Activated naive CD4-positive, alpha-beta T cell treated with anti-CD3 and anti-CD28 coated beads, Interleukin-2, amount 50 U/mL, for 24 hours (primary cell): ENCODE data around the gene HVCN1.
A peak's percentile ranks its signal among the peaks of the same experiment; 100 is the strongest.
"Not testable (repeated sequence)": the region's sequence is repeated elsewhere in the genome, so short reads cannot be mapped to it uniquely, and the experiment has no call there.

Source experiments
- H3K27ac Mint-ChIP-seq: one replicate; pipeline ENCODE4 v1.8.0; 2021; ENCODE audit warnings: mild to moderate bottlenecking, mixed read lengths
- H3K27me3 Mint-ChIP-seq: one replicate; pipeline ENCODE4 v1.8.0; 2021; ENCODE audit warnings: mixed read lengths
- H3K36me3 Mint-ChIP-seq: one replicate; pipeline ENCODE4 v1.8.0; 2021; ENCODE audit warnings: mixed read lengths
- H3K4me1 Mint-ChIP-seq: one replicate; pipeline ENCODE4 v1.8.0; 2021; ENCODE audit warnings: mixed read lengths
- H3K4me3 Mint-ChIP-seq: one replicate; pipeline ENCODE4 v1.8.0; 2021; ENCODE audit warnings: mild to moderate bottlenecking, mixed read lengths
- H3K9me3 Mint-ChIP-seq: one replicate; pipeline ENCODE4 v1.8.0; 2021; ENCODE audit warnings: mixed read lengths

Gene HVCN1, protein sequence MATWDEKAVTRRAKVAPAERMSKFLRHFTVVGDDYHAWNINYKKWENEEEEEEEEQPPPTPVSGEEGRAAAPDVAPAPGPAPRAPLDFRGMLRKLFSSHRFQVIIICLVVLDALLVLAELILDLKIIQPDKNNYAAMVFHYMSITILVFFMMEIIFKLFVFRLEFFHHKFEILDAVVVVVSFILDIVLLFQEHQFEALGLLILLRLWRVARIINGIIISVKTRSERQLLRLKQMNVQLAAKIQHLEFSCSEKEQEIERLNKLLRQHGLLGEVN

DNA sequence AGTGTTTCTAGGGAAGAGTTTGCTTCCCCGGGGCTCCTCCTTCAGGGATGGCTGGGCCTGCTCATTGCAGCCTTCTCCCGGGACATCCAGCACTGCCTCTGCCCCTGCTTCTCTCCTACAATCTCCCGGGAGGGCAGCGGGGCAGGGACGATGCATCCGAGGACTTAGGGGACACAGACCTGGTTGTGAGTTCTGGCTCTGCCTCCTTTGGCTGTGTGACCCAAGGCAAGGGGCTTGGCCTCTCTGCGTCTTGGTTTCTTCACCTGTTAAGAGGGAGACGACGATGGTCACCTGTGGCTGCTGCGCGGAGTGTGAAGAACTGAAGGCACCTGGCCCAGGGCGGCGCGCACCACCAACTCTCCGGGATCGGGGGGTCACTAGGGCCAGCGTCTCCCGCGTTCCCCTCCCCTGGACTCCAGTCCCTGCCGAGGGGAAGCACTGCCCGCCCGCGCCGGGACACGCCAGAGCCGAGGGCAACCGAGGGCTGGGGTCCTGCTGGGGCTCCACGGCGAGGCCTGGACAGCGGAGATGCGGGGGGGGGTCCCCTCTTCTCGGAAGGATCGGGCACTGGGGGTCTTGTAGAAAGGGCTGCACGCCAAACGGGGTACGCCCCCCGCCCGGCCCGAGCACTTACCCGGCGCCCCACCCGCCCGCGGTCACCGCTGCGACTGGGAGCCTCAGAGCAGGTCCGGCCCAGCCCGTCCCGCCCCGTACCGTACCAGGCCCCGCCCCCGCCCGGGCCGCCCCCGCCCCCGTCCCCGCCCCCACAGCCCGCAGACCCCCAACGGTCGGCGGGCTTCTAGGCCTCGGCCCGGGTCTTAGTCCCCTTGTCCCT, at the start of gene HVCN1:
TSS of gene HVCN1 (minus strand) at position 670 of the 835 bp plus-strand sequence. CDS start 5,870 bp downstream, outside the sequence.
- Mint-ChIP-seq H3K4me1 (peaks cover 46% of the 10 kb centered on the region), H3K27me3 (no peaks in the 10 kb centered on the region), H3K9me3 (no peaks in the 10 kb centered on the region), H3K36me3 (peaks cover 10% of the 10 kb centered on the region), H3K4me3 (peak within 1 kb of the TSS; percentile 92), H3K27ac (peak within 1 kb of the TSS; percentile 96)

DNA sequence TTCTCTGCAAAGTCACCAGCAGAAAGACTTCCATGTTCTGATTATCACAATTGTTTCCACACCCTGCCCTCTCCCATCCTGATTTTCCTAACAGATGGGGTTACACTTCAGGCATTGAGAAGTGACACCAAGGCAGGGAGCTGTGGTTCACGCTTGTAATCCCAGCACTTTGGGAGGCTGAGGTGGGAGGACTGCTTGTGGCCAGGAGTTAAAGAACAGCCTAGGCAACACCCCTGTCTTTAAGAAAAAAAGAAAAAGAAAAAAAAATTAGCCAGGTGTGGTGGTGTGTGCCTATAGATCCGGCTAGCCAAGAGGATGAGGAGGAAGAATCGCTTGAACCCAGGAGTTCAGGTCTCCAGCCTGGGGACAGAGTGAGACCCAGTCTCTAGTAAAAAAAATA, 48.6 kb upstream of the HVCN1 start:
- Mint-ChIP-seq H3K36me3 (peaks cover 30% of the 10 kb centered on the region), H3K27me3 (no peaks in the 10 kb centered on the region), H3K4me1 (peaks cover 72% of the 10 kb centered on the region), H3K27ac (peak overlapping the region; percentile 19), H3K4me3 (peak overlapping the region; percentile 88), H3K9me3 (no peaks in the 10 kb centered on the region)

DNA sequence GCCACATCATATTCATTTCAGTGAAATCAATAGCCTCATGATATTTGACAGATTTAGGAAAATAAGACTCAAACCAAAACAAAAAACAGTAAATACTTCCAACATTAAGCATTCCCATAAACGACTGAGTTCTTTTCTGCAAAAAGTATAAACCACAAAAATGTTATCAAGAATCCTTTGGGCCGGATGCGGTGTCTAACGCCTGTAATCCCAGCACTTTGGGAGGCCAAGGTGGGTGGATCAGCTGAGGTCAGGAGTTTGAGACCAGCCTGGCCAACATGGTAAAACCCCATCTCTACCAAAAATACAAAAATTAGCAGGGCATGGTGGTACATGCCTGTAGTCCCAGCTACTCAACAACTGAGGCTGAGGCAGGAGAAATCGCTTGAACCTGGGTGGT, 48.1 kb upstream of the HVCN1 start:
- Mint-ChIP-seq H3K4me1 (peaks cover 77% of the 10 kb centered on the region), H3K36me3 (peaks cover 30% of the 10 kb centered on the region), H3K27ac (peak overlapping the region; percentile 23), H3K4me3 (peak overlapping the region; percentile 70)
- not testable (repeated sequence) for H3K9me3 Mint-ChIP-seq, H3K27me3 Mint-ChIP-seq

DNA sequence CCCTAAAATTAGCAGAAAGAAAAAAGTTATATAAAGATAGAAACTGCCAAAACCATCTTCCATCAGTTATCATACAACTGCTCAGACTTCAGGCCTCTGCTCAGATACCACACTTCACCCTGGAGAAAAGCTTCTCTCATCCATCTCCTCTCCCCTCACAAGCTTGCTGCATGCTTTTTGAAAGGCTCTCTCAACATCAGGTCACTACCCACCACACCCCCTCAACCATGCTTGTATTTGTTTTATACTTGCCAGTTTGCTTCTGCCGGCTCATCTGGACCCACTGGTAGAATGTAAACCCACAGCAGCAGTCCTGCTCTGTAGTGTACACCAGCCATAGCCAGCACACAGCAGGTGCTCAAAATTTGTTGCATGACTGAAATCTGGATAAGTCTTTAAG, 45.0 kb upstream of the HVCN1 start:
- Mint-ChIP-seq H3K27ac (peak overlapping the region; percentile 37), H3K36me3 (peaks cover 22% of the 10 kb centered on the region), H3K4me3 (peak overlapping the region; percentile 56), H3K9me3 (no peaks in the 10 kb centered on the region), H3K27me3 (no peaks in the 10 kb centered on the region), H3K4me1 (peaks cover 86% of the 10 kb centered on the region)

DNA sequence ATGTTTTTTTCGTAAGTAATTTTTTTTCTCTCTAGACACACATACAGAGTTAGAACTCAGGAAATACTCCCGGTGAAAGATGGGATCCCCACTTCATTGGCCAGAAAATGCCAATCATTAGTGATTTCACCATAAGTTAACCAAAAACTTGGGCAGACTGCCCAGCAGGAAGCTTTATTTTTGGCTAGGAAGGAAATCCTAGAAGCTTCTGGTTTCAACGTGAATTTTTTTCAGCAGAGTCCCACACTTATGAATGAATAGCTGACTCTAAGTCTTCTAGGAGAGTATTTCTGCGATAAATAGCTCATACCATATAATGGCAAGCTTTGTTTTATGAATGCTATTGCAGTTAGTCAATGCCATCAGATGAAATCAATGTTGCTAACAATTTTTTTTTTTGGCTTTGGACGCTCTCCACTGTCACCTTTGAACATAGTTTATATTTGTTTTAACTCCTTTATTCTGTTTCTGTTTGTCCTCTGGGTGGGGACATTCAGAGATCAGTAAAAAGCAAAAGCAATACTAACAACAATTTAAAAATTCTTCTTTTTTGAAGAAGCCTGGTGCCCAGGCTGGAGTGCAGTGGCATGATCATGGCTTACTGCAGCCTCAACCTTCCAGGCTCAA, 44.3 kb upstream of the HVCN1 start:
- H3K4me1 Mint-ChIP-seq: peaks cover 84% of the 10 kb centered on the region
- H3K4me3 Mint-ChIP-seq: peak overlapping the region; percentile 62
- H3K27me3 Mint-ChIP-seq: no peaks in the 10 kb centered on the region
- H3K27ac Mint-ChIP-seq: peak overlapping the region; percentile 59
- H3K36me3 Mint-ChIP-seq: peaks cover 24% of the 10 kb centered on the region
- H3K9me3 Mint-ChIP-seq: no peaks in the 10 kb centered on the region

DNA sequence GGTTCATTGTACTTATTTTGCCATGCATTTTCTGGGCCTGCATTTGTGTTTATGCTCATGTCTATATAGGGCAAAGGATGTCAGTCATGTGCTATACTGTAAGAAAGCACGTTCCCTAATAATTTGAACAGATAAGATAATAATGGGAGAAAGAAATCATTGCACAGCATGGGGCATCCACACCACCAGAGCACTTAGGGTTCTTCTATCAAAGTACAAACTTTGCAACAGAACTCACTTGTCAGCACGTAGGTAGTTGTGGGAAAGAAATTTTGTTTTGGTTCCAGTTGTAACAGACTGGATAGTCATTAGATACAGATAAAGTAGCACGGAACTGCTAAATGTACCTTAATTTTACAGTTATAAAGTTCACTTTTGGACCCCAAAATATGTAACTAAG, 43.7 kb upstream of the HVCN1 start:
- peak overlapping the region; percentile 25 for H3K27ac Mint-ChIP-seq

DNA sequence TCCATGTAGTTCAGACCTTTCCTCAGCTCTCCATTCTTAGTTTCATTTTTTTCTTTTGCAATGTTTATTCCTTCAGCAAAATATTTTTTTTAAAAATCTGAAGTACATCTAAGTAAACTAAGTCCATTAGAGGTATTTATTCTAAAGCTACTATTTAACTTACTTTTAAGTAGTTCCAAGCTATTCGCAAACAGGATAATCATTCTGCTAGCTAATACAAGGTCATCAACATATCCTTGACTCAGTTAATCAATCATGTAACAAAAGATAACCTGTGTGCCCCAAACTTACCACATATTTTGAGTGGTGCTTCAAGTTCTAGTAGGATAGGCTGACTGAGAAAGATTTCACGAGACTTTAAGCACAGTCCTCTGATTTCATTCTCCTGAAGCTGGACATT, 42.6 kb upstream of the HVCN1 start:
- Mint-ChIP-seq H3K4me3 (no peak overlapping the region), H3K27me3 (no peaks in the 10 kb centered on the region), H3K27ac (no peak overlapping the region), H3K4me1 (peaks cover 83% of the 10 kb centered on the region), H3K9me3 (no peaks in the 10 kb centered on the region), H3K36me3 (peaks cover 28% of the 10 kb centered on the region)

More for the DNA sequence above, 43.7 kb upstream of the HVCN1 start:
- peaks cover 83% of the 10 kb centered on the region for H3K4me1 Mint-ChIP-seq
- H3K27me3 Mint-ChIP-seq: no peaks in the 10 kb centered on the region
- no peaks in the 10 kb centered on the region for H3K9me3 Mint-ChIP-seq
- H3K4me3 Mint-ChIP-seq: peak overlapping the region; percentile 2
- H3K36me3 Mint-ChIP-seq: peaks cover 28% of the 10 kb centered on the region

DNA sequence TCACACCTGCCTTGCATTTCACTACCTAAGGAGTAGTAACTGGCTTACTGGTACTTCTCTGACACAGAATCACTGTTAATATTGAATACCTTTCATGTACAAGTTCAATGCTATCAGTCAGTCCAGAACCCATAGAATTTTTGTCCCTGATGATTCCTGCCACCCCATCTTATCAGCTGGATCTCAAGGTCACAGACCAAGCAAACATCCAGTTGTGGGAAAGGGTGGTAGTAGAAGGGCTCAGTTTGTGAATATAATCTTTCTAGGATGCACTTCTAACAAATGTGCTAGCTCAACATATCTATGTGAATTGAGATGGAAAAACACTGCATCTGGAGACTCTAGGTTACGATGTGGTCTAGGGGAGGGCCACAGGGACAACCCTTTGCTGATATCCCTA, 39.7 kb upstream of the HVCN1 start:
- Mint-ChIP-seq H3K9me3 (no peaks in the 10 kb centered on the region), H3K36me3 (peaks cover 29% of the 10 kb centered on the region), H3K27me3 (no peaks in the 10 kb centered on the region), H3K27ac (peak overlapping the region; percentile 70), H3K4me3 (no peak overlapping the region), H3K4me1 (peaks cover 71% of the 10 kb centered on the region)

DNA sequence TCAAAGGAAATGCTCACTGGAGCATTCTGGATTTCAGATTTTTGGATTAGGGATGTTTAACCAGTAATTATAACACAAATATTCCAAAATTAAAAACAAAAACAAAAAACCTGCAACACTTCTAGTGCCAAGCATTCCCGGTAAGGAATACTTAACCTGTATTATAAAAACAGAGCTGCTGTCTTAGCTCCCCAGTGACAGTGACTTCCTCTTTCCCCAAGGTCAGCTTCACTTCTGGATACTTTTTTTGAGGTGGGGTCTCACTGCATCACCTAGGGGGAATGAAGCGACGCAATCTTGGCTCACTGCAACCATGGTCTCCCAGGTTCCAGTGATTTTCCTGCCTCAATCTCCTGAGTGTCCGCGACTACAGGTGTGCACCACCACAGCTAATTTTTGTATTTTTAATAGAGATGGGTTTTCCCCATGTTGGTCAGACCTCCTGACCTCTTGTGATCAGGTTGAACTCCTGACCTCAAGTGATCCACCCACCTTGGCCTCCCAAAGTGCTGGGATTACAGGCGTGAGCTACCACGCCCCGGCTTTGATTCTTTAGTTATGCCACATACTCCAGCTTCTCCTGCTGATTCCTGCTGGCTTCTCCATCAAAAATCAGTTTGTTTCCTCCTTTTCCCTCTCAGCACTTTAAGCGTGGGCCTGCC, 37.9 kb upstream of the HVCN1 start:
- peaks cover 29% of the 10 kb centered on the region for H3K36me3 Mint-ChIP-seq
- no peak overlapping the region for H3K27ac Mint-ChIP-seq
- H3K4me3 Mint-ChIP-seq: no peak overlapping the region
- H3K4me1 Mint-ChIP-seq: peaks cover 53% of the 10 kb centered on the region
- H3K27me3 Mint-ChIP-seq: no peaks in the 10 kb centered on the region
- H3K9me3 Mint-ChIP-seq: no peaks in the 10 kb centered on the region

DNA sequence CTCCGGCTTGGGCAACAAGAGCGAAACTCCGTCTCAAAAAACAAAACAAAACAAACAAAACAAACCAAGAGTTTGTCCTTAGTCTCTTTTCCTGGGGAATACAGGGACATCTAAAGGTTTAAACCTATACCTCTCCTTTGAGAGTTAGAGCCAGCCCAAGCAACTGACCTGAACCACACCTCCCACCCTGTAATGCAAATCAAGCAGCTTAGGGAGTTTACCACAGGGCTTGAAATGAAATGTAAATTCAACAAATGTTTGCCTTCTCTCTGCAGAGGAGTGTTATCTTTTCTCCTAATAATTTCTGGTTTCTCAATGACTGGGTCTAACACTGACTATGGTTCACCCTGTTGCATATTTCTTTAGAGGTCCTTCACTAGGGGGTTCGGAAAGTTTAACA, 37.1 kb upstream of the HVCN1 start:
- Mint-ChIP-seq H3K4me1 (peaks cover 45% of the 10 kb centered on the region), H3K27me3 (no peaks in the 10 kb centered on the region), H3K36me3 (peaks cover 24% of the 10 kb centered on the region), H3K9me3 (no peaks in the 10 kb centered on the region), H3K27ac (peak overlapping the region; percentile 62), H3K4me3 (no peak overlapping the region)

DNA sequence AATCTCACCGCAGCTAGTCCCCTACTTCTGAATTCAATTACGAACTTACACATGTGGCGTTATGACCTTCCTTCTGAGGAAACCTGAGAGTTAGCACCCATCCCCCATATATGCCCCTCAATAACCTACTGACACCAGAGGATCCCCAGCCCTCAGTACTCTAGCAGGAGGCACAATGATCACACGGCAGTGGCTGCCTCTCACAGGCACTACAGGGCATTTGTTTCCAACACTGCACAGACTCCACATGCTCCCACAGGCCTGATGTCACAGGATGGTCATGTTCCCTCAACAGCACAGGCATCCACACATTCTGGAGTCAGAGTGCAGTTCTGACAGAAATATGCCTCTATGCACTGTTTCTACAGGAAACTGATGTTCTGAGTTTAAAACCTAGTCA, 36.4 kb upstream of the HVCN1 start:
- H3K9me3 Mint-ChIP-seq: no peaks in the 10 kb centered on the region
- peaks cover 38% of the 10 kb centered on the region for H3K4me1 Mint-ChIP-seq
- no peak overlapping the region for H3K4me3 Mint-ChIP-seq
- H3K36me3 Mint-ChIP-seq: peaks cover 23% of the 10 kb centered on the region
- H3K27ac Mint-ChIP-seq: peak overlapping the region; percentile 38
- no peaks in the 10 kb centered on the region for H3K27me3 Mint-ChIP-seq

DNA sequence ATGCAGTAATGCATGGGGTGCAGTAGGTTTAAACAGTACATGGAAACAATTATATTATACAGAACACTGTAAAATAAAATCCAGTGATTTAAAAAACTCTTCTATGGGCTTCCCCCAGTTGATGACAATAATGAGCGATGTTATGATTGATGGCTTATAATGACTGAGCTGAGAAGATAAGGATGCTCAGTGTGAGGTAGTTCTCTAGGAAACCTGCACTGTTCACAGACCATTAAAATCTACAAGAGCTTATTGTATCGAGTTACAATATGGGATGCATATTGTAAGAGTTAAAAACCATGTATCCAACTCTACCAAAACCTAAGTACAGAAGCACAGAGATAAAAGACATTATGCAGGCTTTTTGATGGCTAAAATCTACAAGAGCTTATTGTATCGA, 34.0 kb upstream of the HVCN1 start:
- H3K27ac Mint-ChIP-seq, H3K4me3 Mint-ChIP-seq, H3K9me3 Mint-ChIP-seq, H3K27me3 Mint-ChIP-seq: not testable (repeated sequence)
- peaks cover 24% of the 10 kb centered on the region for H3K4me1 Mint-ChIP-seq
- peaks cover 28% of the 10 kb centered on the region for H3K36me3 Mint-ChIP-seq

DNA sequence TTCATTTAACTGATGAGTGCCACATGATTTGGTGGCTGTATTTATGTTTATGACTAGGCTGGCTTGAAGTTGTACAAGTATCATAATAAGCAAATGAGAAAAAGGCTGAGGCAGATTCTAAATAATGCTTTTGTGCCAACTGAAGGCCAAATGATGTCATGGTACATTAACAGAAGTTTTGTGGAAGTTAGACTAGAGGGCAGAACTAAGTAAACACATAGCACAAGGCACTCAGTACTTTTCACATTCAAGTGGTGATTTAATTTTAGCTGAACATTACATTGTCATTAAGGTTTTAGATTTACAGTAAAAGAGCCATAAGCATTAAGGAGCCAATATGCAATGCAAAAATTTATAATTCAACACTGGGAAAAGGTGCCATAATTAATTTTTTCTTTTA, 32.7 kb upstream of the HVCN1 start:
- no peak overlapping the region for H3K4me3 Mint-ChIP-seq
- peaks cover 31% of the 10 kb centered on the region for H3K36me3 Mint-ChIP-seq
- no peaks in the 10 kb centered on the region for H3K27me3 Mint-ChIP-seq
- peaks cover 24% of the 10 kb centered on the region for H3K4me1 Mint-ChIP-seq
- H3K27ac Mint-ChIP-seq: no peak overlapping the region
- no peaks in the 10 kb centered on the region for H3K9me3 Mint-ChIP-seq

DNA sequence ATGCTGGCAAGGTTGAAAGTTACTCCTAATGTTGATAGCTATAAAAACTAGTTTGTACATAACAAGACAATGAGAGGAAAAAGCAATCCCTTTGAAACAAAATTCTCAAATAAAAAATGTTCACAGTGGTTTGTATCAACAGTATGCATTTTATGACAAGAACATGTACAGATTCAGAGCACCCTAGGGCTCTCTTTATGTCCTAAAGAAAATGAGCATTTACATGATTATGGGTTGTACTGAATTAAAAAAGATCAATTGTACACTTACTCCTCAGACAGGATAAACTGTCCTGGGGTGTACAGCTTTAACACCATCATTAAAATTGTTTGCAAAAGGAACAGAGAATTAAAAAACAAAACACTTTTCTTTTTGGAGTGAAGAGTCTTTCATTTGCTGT, 31.6 kb upstream of the HVCN1 start:
- Mint-ChIP-seq H3K27me3 (no peaks in the 10 kb centered on the region), H3K4me3 (no peak overlapping the region), H3K9me3 (no peaks in the 10 kb centered on the region), H3K27ac (peak overlapping the region; percentile 41), H3K4me1 (peaks cover 19% of the 10 kb centered on the region), H3K36me3 (peaks cover 28% of the 10 kb centered on the region)

DNA sequence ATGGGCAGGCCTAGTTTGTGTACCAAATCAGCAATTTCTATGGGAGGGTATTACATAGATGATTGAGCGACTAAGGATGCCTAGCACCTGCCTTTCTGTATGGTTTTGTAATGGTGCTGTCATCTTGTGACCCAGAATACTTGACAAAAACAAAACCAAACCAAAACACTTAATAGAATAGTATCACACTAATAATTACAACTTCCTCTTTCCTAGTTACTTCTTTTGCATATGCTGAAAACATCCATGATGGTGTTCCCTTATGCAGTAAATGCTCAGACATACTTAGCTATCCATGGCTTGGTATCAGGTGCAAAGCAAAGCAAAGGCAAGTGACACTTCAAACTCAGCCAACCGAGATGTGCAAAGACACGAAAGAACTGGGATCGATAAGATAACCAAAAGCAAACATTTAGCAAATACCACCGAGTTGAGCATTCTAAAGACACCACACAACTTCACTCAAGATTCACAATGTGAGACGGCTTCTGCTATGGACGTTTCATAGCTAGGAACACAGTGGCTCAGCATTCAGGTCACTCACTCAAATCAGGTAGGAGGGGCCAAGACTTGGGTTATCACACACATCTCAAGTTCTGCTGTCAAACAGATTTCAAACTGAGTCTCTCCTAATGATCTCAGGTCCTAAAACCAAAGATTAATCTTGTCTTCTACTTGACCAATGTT, 29.4 kb upstream of the HVCN1 start:
- Mint-ChIP-seq H3K9me3 (no peaks in the 10 kb centered on the region), H3K4me3 (no peak overlapping the region), H3K27ac (peak overlapping the region; percentile 61), H3K36me3 (peaks cover 24% of the 10 kb centered on the region), H3K27me3 (no peaks in the 10 kb centered on the region), H3K4me1 (peaks cover 10% of the 10 kb centered on the region)
